Measurements from ENCODE around the gene IPO13.

IPO13 gene

DNA sequence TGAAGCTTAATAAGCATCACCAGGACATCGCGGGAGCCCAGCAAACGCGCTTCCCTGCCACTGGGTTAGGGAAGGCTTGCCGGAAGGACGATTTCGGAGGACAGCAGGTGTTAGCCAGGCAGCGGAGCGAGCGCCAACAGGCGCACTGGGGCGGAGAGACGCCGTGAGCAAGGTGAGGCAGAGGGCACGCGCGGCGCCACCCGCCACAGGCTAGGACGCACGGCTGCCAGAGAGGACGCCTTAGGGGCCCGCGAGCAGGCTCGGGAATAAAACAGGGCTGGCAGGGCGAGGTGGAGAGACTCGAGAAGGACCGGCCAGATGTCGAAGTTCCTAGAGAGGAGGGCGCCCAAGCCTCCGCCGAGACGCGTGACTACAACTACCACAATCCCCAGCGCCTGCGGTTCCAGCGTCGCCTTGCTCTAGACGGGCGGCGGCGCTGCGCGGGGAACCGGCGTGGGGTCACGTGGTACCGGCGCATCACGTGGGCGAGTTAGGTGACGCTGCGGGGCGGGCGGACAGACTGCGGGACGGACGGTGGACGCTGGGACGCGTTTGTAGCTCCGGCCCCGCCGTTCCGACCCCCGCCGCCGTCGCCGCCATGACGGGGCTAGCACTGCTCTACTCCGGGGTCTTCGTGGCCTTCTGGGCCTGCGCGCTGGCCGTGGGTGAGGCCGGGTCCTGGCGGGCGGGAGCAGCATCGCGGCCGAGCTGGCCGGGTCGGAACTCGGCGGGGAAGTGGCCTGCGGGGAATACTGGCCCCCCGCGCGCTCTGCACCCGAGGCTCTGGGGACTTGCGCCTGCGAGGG is 27.9 kb downstream of the IPO13 start, which contains the start of gene ATP6V0B:
TSS of gene ATP6V0B (plus strand) at position 518 of the 806 bp plus-strand sequence. CDS start at position 599, 81 bp downstream.
- DNase-seq (ENCODE audit: low read depth in 2 of 2), result peak; percentile 86 to 87

DNA sequence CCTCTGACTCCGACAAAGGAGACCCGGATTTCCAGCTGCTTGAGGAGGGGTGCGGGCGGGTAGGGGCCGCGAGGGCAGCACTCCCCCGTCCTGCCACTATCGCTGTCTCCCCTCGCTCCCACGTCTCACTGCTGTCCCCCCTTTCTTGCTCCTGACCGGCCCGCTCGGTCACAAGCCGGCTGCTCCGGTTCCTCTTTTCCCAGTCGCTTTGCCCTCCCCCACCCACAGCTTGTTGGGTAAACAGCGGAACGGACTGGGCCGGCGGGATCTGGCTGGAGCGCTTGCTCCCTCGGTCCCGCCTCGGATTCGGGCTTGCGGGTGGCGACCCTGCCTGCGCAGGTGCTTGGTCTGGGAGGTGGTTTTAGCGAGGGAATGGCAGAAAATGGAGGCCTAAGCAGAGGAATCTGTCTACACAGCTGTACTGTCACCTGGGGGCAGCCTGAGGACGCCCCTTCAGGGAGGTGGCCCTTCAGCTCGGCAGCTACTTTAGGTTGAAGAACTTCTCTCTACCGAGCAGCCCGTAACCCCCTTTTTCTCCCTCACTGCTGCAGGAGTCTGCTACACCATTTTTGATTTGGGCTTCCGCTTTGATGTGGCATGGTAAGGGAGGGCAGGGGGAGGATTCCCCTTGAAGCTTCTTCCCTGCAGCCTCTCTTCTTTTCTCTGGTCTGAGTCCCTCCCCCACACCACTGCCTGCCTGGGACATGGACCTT is 28.7 kb downstream of the IPO13 start:
- DNase-seq (ENCODE audit: low read depth in 2 of 2), result no peak

DNA sequence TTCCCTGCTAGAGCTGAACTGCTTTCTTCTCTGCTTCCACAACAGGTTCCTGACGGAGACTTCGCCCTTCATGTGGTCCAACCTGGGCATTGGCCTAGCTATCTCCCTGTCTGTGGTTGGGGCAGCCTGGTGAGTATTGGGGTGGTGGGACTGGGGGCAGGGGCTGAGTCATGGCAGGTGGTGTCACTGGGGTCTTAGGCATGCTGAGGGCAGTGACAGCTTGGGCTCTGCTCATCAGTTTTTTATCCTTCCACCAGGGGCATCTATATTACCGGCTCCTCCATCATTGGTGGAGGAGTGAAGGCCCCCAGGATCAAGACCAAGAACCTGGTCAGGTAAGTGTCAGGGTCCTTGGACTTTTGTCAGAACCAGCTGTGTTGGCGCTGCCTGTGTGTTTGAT is 29.3 kb downstream of the IPO13 start:
- DNase-seq (ENCODE audit: low read depth in 2 of 2), result no peak

- no peak for DNase-seq (ENCODE audit: low read depth in 2 of 2)
Observed at GRCh38 chr1:43976890-43977289, 30.1 kb downstream of the IPO13 start.

DNA sequence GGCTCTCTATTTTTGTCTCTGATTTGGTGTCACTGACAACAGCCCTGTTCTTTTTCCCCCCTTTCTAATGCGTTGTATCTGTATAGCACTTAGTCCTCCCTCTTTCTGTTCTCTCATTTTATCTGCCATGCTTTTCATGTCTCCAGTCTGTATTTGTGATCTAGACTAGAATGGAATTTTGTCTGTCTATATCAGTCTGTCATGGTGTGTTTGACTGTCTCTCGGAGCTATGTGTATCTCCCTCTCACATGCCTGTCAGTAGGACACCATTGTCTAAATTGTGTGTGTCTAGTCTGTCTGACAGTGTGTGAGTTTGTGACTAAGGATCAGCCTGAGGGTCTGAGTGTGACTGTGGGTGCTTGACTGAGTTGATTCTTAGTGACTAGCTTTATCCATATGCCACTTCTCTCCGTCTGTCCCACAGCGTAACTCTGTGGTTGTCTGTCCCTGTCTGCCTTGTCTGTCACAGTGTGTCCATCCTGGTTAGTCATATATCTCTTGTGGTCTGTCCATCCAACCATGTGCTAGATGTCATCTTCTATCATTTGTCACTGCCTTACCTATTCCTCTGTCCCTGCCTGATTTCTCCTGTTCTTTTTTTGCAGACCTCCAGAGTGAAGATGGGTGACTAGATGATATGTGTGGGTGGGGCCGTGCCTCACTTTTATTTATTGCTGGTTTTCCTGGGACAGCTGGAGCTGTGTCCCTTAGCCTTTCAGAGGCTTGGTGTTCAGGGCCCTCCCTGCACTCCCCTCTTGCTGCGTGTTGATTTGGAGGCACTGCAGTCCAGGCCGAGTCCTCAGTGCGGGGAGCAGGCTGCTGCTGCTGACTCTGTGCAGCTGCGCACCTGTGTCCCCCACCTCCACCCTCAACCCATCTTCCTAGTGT is 30.9 kb downstream of the IPO13 start:
- no peak for DNase-seq (ENCODE audit: low read depth in 2 of 2)

- DNase-seq (ENCODE audit: low read depth in 2 of 2), result no peak
Observed at GRCh38 chr1:43978264-43978550, 31.5 kb downstream of the IPO13 start.

DNA sequence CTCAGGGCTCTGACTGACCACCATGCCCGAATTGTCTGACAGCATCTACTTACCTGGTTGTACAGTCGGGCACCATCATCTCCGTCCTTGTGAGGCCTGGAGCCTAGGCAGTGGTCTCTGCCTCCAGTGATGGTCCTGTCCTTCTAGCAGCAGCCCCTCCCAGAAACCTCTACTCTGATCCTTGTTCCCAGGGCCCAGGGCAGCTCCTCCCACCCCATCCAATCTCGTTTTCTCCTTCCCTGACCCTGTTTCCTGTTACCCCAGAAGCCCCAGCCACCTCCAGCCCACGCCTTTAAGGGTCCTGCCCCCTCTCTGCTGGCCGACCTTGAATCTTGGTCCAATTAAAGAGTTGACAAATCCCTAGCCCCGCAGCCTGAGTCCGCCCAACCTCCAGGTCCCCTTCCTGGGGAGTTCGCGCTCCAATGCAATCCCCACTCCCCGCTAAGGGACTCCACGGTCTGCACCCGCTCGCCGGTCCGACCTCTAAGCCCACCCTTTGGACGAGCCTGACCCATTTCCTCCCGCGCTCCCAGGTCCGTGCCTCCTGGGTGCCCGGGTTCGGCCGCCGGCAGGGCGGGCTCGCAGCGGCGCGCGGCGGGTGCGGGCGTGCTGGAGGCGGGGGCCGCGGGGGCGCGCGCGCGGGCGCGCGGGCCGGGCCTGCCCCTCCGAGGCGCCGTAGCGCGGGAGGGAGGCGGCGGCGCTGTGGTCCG is 32.0 kb downstream of the IPO13 start, which contains the start of gene B4GALT2:
TSS of gene B4GALT2 (plus strand) at position 660 of the 710 bp plus-strand sequence. CDS start 1,951 bp downstream, outside the sequence.
- DNase-seq (ENCODE audit: low read depth in 2 of 2), result peak in 1 of 2 donors; percentile 23

DNA sequence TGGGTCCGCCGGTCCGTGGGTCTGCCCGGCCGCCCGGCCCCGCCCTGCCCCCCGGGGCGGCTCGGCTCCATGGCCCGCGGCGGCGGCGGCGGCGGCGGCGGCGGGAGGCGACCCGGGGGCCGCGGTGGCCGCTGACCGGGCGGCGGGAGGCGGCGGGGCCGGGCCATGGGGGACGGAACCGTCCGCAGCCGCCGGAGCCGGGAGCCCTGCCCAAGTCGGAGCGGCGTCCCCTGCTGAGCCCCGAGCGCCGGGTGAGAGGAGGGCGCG is 32.4 kb downstream of the IPO13 start:
- DNase-seq (ENCODE audit: low read depth in 2 of 2), result no peak

DNA sequence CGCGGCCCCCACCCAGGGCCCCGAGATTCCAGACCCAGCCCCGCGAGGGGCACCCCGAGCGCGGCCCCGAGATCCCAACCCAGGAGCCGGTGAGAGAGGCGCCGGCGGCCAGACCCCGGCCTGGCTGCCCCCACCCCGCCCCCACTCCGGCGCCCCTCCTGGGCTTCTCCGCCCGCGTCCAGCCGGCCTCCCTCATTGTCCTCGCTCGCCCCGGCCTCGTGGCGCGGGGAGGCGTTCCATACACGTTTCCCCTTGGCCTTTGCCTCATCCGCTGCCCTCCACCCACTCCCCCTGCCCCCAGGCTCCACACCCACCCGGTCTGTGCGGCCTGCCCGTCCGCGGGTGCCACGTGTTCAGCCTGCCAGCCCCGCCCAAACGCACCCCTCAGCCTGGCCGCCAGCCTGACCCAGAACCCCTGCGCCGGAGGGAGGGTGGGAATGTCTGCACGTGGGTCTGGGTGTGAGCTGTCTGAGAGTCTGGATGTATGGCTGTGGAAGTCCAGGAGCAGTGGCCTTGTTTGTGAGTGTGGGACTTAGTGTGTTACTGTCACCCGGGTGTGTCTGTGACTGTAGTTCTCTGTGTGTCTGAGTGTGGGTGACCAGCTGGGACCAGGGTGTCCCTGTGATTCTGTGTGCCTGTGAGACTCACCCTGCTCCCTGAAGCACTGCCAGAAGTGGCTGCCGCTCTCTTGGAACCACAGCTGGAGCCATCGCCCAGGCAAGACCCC is 32.9 kb downstream of the IPO13 start:
- DNase-seq (ENCODE audit: low read depth in 2 of 2), result peak in 1 of 2 donors; percentile 30

GRCh38 chr1:43980255-43981134 is 33.7 kb downstream of the IPO13 start:
- no peak for DNase-seq (ENCODE audit: low read depth in 2 of 2)

DNA sequence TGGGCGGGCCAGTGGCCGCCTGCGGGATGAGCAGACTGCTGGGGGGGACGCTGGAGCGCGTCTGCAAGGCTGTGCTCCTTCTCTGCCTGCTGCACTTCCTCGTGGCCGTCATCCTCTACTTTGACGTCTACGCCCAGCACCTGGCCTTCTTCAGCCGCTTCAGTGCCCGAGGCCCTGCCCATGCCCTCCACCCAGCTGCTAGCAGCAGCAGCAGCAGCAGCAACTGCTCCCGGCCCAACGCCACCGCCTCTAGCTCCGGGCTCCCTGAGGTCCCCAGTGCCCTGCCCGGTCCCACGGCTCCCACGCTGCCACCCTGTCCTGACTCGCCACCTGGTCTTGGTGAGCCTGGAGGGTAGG is 34.4 kb downstream of the IPO13 start:
- DNase-seq (ENCODE audit: low read depth in 2 of 2), result no peak

GRCh38 chr1:43981636-43982035 is 34.9 kb downstream of the IPO13 start:
- no peak for DNase-seq (ENCODE audit: low read depth in 2 of 2)

GRCh38 chr1:43982241-43982640 is 35.5 kb downstream of the IPO13 start:
- DNase-seq (ENCODE audit: low read depth in 2 of 2), result no peak

DNA sequence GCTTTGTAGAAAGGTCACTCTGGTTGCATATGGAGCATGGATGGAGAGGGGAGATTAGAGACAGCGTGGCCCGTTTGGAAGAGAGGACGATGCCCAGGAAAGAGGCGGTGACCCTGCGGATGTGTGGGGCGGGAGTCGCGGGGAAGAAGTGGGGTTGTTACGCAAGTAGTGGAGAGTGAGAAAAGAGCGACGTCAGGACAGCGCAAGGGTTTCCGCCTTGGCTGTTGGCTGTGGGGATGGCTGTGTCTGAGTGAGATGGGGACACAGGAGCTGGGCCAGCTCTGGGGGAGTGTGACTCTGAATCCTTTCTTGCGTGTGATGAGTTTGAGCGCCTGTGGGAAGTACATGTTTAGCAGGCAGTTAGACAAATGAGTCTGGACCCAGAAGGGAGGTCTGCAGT is 36.1 kb downstream of the IPO13 start:
- no peak for DNase-seq (ENCODE audit: low read depth in 2 of 2)

GRCh38 chr1:43983253-43983899 is 36.6 kb downstream of the IPO13 start:
- DNase-seq (ENCODE audit: low read depth in 2 of 2), result no peak

- DNase-seq (ENCODE audit: low read depth in 2 of 2), result no peak
Observed at GRCh38 chr1:43984855-43985254, 38.1 kb downstream of the IPO13 start.

DNA sequence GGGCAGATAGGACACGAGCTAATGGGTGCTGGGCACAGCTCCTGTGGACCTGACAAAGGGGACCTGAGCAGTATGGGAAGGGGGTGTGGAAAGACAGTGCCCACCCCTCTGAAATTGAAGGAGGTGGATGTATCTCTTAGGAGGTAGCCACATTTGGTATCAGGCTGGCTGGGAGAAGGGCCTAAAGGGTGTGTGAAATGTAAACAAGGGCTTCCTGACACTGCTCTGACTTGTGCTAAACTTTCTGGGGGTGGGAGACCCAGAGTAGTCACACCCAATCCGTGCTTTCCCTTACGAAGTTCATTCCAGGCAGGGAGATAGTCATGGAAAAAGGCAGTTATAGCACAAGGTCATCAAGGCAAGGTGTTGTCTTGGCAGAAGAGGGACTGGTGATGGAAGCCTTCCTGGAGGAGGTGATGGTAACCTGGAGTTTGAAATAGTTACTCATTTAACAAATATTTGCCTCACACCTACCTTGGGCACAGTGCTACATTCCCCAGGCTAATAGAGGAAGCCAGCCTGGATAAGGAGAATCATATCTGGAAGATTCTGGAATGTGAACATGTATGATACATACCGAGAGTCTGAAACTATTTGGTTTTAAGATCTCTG is 39.3 kb downstream of the IPO13 start:
- DNase-seq (ENCODE audit: low read depth in 2 of 2), result no peak

GRCh38 chr1:43986712-43987111 is 40.0 kb downstream of the IPO13 start:
- no peak for DNase-seq (ENCODE audit: low read depth in 2 of 2)

Data from stimulated activated CD8-positive, alpha-beta memory T cell treated with anti-CD3 and anti-CD28 coated beads, Interleukin-15, amount 100 ng/mL, for 4 hours (primary cell).